ENCODE measurements around the gene TESMIN. TPM values are rescaled to one million over a fixed set of nuclear protein-coding genes. Genes with fewer than 3 reads are reported as not detected.
A peak's percentile ranks its signal among the peaks of the same experiment; 100 is the strongest.

Gene TESMIN
- total and polyA plus RNA-seq, 2 donors: 0.70 to 1.0 TPM

DNA sequence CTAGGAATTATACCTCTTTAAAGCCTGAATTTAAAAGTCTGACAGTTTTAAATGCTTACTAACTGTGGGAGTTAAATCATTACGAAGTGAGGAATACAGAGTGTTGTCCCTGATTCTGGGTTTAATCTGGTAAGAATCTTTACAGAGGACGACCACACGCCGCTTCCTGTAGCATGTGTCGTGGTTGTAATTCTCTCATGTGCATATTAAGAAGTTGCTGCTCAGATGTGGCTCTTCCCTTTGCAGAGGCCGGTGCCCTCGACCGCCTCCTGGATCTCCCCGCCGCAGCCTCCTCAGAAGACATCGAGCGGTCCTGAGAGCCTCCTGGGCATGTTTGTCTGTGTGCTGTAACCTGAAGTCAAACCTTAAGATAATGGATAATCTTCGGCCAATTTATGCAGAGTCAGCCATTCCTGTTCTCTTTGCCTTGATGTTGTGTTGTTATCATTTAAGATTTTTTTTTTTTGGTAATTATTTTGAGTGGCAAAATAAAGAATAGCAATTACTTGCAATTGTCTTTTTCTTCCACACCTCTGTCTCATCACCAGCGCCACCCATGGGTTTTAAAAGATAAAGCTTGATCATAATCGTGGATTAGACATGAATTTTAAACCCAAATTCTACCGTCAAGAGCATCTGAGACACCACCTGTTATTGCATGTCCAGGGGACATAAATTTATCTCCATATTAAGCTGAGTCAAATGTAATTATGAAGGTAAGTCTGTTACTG is 60.5 kb downstream of the TESMIN start:
- DNase-seq (ENCODE audit: extremely low spot score): no peak
- Histone ChIP-seq H3K4me1 (ENCODE audit: insufficient read depth) (no peaks in the 10 kb centered on the region), H3K36me3 (ENCODE audit: insufficient read depth) (no peaks in the 10 kb centered on the region), H3K4me3 (ENCODE audit: low read depth, low read length) (no peak overlapping the region), H3K27ac (ENCODE audit: low read depth) (no peak overlapping the region)
- 52% methylated on average over 16 of the region's 16 CpGs for WGBS

DNA sequence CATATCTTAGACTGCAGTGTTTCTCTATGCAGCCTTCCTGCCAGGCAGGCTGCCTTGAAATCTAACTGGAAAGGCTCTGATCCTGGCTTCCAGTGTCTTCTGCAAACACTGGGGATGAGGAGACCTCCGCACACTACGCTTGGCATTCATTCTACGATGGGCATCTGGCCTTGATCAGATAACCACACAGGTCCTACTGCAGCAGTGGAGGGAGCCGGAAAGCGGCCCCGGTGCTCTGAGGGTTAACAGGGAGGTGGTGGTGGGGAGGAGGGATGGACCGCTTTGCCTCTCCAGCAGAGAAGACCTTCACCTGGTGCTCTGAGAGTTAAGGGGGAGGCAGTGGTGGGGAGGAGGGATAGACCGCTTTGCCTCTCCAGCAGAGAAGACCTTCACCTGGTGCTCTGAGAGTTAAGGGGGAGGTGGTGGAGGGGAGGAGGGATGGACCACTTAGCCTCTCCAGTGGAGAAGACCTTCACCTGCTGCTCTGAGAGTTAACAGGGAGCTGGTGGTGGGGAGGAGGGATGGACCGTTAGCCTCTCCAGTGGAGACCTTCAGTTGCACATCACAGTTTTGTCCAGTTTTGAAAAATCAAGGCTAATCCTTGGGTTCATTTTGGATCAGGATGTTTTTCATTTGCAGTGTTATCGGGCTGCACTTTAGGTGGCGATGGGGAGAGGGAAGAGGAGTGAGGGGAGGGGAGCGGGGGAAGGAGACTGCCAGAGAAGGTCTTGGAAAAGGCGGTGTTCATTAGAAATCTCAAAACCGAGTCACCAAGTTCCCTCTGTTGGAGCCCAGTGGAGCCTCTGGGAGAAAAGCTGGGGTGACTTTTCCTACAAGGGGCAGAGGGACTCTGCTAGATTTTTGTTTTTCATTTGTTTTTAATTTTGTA is 61.3 kb downstream of the TESMIN start:
- 48% methylated on average over 14 of the region's 14 CpGs for WGBS
- Histone ChIP-seq H3K4me1 (ENCODE audit: insufficient read depth) (no peaks in the 10 kb centered on the region), H3K36me3 (ENCODE audit: insufficient read depth) (no peaks in the 10 kb centered on the region), H3K4me3 (ENCODE audit: low read depth, low read length) (no peak overlapping the region), H3K27ac (ENCODE audit: low read depth) (no peak overlapping the region)
- no peak for DNase-seq (ENCODE audit: extremely low spot score)

DNA sequence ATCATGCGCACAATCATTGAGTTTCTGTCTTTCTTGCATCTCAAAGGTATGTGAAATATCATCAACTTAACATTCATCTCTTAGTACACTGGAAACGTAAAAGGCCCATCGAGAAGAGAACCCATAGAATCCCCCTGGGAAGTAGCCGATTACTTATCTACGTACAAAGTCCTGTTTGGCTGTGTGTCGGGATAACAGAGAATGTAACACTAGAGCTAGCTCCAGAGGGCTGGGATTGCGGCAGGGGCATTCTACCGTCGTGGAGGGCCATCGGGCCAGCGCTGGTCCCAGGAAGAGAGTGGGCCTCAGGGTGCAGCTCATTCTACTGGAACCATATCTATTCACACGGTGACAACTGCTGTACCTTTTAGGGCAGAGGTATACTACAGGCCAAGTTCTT is 62.4 kb downstream of the TESMIN start:
- Histone ChIP-seq H3K36me3 (ENCODE audit: insufficient read depth) (no peaks in the 10 kb centered on the region), H3K4me1 (ENCODE audit: insufficient read depth) (no peaks in the 10 kb centered on the region), H3K27ac (ENCODE audit: low read depth) (no peak overlapping the region), H3K4me3 (ENCODE audit: low read depth, low read length) (no peak overlapping the region)
- 87% methylated on average over 12 of the region's 12 CpGs for WGBS
- DNase-seq (ENCODE audit: extremely low spot score): no peak

DNA sequence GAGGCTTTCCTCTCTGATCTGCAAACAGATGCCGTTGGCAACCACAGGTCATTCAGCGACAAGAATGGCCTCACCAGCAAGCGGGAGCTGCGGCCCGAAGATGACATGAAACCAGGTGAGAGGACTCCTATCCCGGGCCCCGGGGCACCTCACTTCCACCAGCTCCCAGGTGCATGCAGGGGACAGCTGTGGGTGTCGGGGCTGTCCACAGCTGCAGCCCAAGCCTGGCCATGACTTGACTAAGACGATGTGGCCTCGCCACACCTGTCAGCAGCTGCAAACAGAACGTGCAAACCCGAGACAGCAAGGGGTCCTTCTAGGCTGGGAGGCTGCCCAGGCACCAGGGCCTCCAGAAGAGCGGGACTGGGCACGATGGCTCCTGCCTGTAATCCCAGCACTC is 63.3 kb downstream of the TESMIN start:
- H3K36me3 ChIP-seq (ENCODE audit: insufficient read depth): no peaks in the 10 kb centered on the region
- H3K4me1 ChIP-seq (ENCODE audit: insufficient read depth): no peaks in the 10 kb centered on the region
- DNase-seq (ENCODE audit: extremely low spot score): no peak
- H3K27ac ChIP-seq (ENCODE audit: low read depth): no peak overlapping the region
- no peak overlapping the region for H3K4me3 ChIP-seq (ENCODE audit: low read depth, low read length)
- 88% methylated on average over 14 of the region's 14 CpGs for WGBS

DNA sequence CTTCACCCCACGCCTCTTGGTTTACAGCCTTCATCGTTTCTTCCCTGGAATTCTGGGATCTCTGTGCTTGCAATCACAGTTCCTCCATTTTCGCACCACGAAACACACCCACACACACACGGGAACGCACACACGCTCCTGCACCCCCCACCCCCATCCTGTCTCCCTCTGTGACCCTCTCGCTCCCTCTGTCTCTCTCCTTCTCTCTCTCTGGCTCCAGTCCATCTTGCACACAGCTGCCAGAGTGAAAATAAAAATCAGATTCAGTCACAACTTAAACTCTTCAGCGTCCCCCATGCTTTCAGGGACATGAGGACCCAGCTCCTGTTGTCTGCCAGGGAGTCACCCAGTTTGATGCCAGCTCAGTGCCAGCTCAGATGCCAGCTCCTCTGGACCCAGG is 64.0 kb downstream of the TESMIN start:
- H3K27ac ChIP-seq (ENCODE audit: low read depth): no peak overlapping the region
- no peaks in the 10 kb centered on the region for H3K4me1 ChIP-seq (ENCODE audit: insufficient read depth)
- no peaks in the 10 kb centered on the region for H3K36me3 ChIP-seq (ENCODE audit: insufficient read depth)
- WGBS: 54% methylated on average over 9 of the region's 9 CpGs
- no peak for DNase-seq (ENCODE audit: extremely low spot score)
- H3K4me3 ChIP-seq (ENCODE audit: low read depth, low read length): no peak overlapping the region

DNA sequence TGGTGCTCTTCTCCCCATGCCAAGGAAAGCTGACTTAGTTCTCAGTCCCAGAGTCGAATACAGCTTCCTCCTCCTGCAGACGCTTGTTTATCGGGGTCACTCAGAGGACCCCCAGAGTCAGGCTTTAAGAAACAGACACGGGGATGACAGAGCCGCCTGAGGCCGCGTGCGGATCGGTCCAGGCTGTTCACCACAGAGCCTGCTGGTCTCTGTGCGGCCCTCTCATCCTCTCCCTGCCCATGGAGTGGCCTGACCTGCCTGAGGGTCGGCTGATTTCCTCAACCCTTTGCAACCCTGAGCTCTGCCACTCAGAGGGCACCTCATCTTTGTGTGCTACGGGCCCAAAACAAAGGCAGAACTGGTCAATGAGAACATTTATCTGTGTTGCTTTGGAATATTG is 64.8 kb downstream of the TESMIN start:
- 86% methylated on average over 12 of the region's 12 CpGs for WGBS
- no peak for DNase-seq (ENCODE audit: extremely low spot score)
- no peak overlapping the region for H3K27ac ChIP-seq (ENCODE audit: low read depth)
- no peak overlapping the region for H3K4me3 ChIP-seq (ENCODE audit: low read depth, low read length)
- no peaks in the 10 kb centered on the region for H3K4me1 ChIP-seq (ENCODE audit: insufficient read depth)
- no peaks in the 10 kb centered on the region for H3K36me3 ChIP-seq (ENCODE audit: insufficient read depth)

DNA sequence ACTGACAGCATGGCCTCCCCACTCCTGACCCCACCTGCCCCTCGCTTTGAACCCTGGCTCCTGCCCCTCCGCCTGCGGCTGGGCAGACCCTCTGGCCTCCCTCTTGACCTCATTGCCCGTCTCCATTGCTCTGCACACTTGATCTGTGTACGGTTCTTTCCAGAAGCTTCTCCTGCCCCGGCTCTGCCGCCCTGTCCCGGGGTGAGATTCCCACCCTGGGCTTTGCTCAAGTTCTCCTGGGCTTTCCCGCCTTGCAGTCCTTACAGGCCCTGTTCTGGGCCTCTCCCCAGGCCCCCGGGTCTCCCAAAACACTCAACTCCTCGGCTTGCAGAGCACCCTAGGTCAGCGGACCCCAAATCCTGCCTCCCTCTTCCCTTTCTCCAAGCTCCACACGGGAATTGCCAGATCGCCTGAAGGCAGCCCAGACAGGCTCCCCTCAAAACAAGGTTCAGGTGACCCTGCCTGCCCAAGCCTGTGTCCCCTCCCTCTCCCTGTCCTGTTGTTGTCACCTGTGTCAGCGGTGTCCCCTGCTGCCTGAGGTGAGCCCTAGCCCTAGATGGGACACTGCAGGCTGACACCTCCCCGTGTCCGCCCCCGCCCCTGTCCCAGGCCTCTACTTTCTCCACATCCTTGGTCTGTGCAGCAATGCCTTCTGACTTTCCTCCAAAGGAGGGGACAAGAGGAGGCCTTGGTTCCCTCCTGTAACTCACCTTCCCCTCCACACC is 65.5 kb downstream of the TESMIN start:
- DNase-seq (ENCODE audit: extremely low spot score): no peak
- Histone ChIP-seq H3K27ac (ENCODE audit: low read depth) (no peak overlapping the region), H3K4me3 (ENCODE audit: low read depth, low read length) (no peak overlapping the region), H3K36me3 (ENCODE audit: insufficient read depth) (no peaks in the 10 kb centered on the region), H3K4me1 (ENCODE audit: insufficient read depth) (no peaks in the 10 kb centered on the region)
- 95% methylated on average over 18 of the region's 18 CpGs for WGBS

DNA sequence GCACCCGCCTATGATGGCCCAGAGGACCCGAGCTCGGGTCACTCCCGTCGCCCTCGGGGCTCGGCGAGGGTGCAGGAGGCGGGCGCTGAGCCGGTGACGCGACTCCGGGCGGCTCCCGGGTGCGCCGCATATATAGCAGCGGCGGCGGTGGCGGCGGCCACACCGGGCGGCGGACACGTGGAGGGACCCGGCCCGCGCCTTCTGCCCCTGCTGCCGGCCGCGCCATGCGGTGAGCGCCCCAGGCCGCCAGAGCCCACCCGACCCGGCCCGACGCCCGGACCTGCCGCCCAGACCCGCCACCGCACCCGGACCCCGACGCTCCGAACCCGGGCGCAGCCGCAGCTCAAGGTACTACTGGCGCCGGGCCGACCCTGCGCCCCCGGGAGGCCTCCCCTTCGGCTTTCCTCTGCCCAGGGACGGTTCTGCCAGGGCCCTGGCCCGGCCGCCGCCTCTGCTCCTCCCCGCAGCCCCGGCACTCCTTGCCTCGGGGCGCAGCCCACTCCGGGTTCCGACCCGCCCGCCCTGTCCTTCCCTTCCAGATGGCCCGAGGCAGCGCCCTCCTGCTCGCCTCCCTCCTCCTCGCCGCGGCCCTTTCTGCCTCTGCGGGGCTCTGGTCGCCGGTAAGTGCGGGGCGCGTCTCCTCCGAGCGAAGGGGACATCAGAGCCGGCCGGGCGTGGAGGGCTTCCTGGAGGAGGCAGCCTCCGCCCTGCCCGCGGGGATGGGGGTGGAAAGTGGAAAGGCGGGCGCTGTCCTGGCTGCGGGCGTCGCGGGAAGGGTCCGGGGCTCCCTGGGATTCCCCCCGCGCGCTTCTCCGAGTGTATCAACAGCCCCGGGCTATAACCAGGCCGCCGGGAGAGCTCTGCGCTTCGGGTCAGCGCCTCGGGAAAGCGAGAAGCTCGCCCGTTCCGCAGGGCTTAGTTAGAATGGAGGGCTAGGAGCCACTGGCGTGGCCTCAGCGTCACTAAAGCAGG is 66.6 kb downstream of the TESMIN start, which contains the start of gene GAL:
TSS of gene GAL (plus strand) at position 160 of the 972 bp plus-strand sequence. CDS start at position 540, 380 bp downstream.
- WGBS: 4% methylated on average over 113 of the region's 113 CpGs
- no peak within 1 kb of the TSS for H3K27ac ChIP-seq (ENCODE audit: low read depth)
- DNase-seq (ENCODE audit: extremely low spot score): no peak
- H3K4me3 ChIP-seq (ENCODE audit: low read depth, low read length): peak within 1 kb of the TSS; percentile 21
- no peaks in the 10 kb centered on the region for H3K36me3 ChIP-seq (ENCODE audit: insufficient read depth)
- H3K4me1 ChIP-seq (ENCODE audit: insufficient read depth): no peaks in the 10 kb centered on the region

DNA sequence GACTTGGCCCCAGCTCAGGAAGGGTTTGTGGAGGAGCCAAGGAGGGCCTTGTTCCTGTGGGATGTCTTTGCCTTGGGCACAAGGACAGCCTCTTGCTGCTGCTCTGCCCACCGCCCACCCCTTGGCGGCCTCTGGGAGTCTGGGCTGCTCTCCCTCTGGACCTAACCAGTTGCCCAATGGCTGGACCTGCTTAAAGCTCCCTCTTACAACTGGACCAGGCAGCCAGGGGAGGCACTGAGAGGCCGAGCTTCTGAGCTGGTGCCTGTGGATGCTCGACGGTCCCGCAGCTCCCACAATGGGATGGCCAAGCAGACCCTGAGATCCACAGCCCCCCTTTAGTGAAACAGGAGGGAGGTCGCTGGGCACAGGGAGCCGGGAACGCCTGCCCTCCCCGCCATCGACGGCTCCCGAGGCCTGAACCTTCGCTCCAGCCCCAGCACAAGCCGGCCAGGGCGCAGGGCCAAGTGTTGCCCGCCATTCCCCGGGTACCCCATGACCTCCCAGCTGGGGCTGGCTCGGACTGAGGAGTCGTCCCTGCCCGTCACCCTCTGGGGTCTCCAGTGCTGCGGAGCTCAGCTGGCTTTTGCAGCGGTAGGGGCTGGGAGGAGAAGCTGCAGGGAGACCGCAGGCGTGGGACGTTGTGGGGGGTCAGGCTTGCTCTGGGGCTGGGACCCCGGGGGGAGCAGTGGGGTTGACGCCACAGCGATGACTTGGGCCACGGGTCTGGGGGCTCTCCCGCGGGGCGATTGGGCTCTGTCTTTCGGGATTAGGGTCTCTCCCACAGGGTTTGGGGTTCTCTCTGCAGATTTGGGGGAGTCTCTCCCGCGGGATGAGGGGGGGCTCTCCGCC is 67.6 kb downstream of the TESMIN start:
- H3K4me1 ChIP-seq (ENCODE audit: insufficient read depth): no peaks in the 10 kb centered on the region
- peak overlapping the region; percentile 21 for H3K4me3 ChIP-seq (ENCODE audit: low read depth, low read length)
- WGBS: 45% methylated on average over 37 of the region's 37 CpGs
- H3K36me3 ChIP-seq (ENCODE audit: insufficient read depth): no peaks in the 10 kb centered on the region
- H3K27ac ChIP-seq (ENCODE audit: low read depth): no peak overlapping the region
- DNase-seq (ENCODE audit: extremely low spot score): no peak

DNA sequence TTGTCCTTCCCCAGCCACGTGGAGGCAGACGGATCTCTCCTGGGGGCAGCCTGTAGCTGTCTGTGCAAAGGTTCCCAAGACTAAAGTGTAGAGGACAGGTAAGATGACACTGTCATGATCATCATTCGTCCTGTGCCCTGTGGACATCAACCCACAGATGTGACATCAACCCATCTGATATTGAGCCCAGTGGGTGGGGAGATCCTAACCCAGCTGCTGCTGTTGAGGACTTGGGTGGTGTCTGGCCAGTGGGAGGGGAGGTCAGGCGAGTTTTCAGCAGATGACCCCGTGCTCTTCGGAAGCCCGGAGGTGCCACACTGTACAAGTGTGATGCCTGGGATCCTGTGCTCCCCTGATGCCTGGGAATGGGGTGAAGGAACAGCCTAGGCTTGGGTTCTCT is 68.2 kb downstream of the TESMIN start:
- Histone ChIP-seq H3K36me3 (ENCODE audit: insufficient read depth) (no peaks in the 10 kb centered on the region), H3K27ac (ENCODE audit: low read depth) (no peak overlapping the region), H3K4me1 (ENCODE audit: insufficient read depth) (no peaks in the 10 kb centered on the region), H3K4me3 (ENCODE audit: low read depth, low read length) (no peak overlapping the region)
- 84% methylated on average over 7 of the region's 7 CpGs for WGBS
- no peak for DNase-seq (ENCODE audit: extremely low spot score)

DNA sequence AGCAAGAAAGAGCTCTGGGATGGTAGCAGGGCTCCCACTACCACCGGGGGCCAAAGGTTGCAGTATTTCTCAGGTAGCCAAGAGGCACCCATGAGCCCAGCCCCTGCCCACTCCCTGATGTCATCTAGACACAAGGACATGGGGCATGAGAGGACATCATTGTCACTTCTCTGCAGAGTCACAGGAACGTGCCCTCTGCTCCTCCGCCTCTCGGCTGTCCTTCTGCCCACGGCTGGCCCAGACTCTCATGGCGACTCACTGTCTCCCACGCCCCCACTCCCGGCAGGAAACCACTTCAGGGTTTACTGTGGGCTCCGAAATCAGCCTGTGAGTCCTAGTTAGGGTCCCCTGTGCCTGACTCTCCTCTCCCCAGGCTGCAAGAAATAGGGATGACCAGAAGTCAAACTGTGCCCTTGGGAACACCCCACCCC is 68.8 kb downstream of the TESMIN start:
- Histone ChIP-seq H3K27ac (ENCODE audit: low read depth) (no peak overlapping the region), H3K4me3 (ENCODE audit: low read depth, low read length) (no peak overlapping the region), H3K4me1 (ENCODE audit: insufficient read depth) (no peaks in the 10 kb centered on the region), H3K36me3 (ENCODE audit: insufficient read depth) (no peaks in the 10 kb centered on the region)
- DNase-seq (ENCODE audit: extremely low spot score): no peak
- 80% methylated on average over 9 of the region's 9 CpGs for WGBS
